ENCODE measurements around the gene UBE2I.

Gene UBE2I

GRCh38 chr16:1356061-1356900, 46.8 kb downstream of the UBE2I start:
- H3K4me3 ChIP-seq (ENCODE audit: low read length) = no peak overlapping the region
- no peak for DNase-seq
- peaks cover 92% of the 10 kb centered on the region for H3K79me2 ChIP-seq (ENCODE audit: low read length)
- TF ChIP-seq CTCF (IDR thresholded peaks at IDR 0.05; ENCODE audit: low read length) = no peak
- TF ChIP-seq EZH2 (optimal IDR thresholded peaks at IDR 0.05; ENCODE audit: low read depth, low read length) = no peak
- no peak for TF ChIP-seq EZH2phosphoT487 (IDR thresholded peaks at IDR 0.05; ENCODE audit: low read length)
- H3K27me3 ChIP-seq (replicated peaks; ENCODE audit: insufficient read depth, low read length) = no peaks in the 10 kb centered on the region
- H3F3A ChIP-seq (ENCODE audit: insufficient read depth, low read length) = 0 out of 2 replicates have a peak, but pooled peaks cover 3% of the 10 kb centered on the region
- no peak overlapping the region for H3K4me2 ChIP-seq (ENCODE audit: low read depth, low read length)
- no peak overlapping the region for H2AFZ ChIP-seq (ENCODE audit: low read length)
- no peak overlapping the region for H3K9ac ChIP-seq (ENCODE audit: low read length)
- H3K27ac ChIP-seq (ENCODE audit: low read length) = no peak overlapping the region
- H4K20me1 ChIP-seq (ENCODE audit: insufficient read depth, low read length) = no peaks in the 10 kb centered on the region; the same call in 1 of the 2 replicates
- no peaks in the 10 kb centered on the region; the same call in 1 of the 2 replicates for H3K36me3 ChIP-seq (replicated peaks; ENCODE audit: insufficient read depth, low read length)
- peaks cover 4% of the 10 kb centered on the region; the same call in 1 of the 2 replicates for H3K4me1 ChIP-seq (ENCODE audit: low read length)
- no peaks in the 10 kb centered on the region for H3K9me3 ChIP-seq (replicated peaks; ENCODE audit: insufficient read depth, low read length)
- H3K9me2 ChIP-seq (replicated peaks; ENCODE audit: insufficient read depth, low read length) = no peaks in the 10 kb centered on the region

- Histone ChIP-seq H3K27ac (ENCODE audit: low read length) (no peak overlapping the region), H3K36me3 (replicated peaks; ENCODE audit: insufficient read depth, low read length) (peaks cover 5% of the 10 kb centered on the region; the same call in 1 of the 2 replicates), H3K4me2 (ENCODE audit: low read depth, low read length) (no peak overlapping the region), H3K4me1 (ENCODE audit: low read length) (no peaks in the 10 kb centered on the region), H3K4me3 (ENCODE audit: low read length) (no peak overlapping the region), H3F3A (ENCODE audit: insufficient read depth, low read length) (0 out of 2 replicates have a peak, but pooled peaks cover 3% of the 10 kb centered on the region), H2AFZ (ENCODE audit: low read length) (no peak overlapping the region), H3K9me3 (replicated peaks; ENCODE audit: insufficient read depth, low read length) (no peaks in the 10 kb centered on the region), H4K20me1 (ENCODE audit: insufficient read depth, low read length) (no peaks in the 10 kb centered on the region; the same call in 1 of the 2 replicates), H3K27me3 (replicated peaks; ENCODE audit: insufficient read depth, low read length) (no peaks in the 10 kb centered on the region), H3K9me2 (replicated peaks; ENCODE audit: insufficient read depth, low read length) (no peaks in the 10 kb centered on the region), H3K79me2 (ENCODE audit: low read length) (peaks cover 93% of the 10 kb centered on the region), H3K9ac (ENCODE audit: low read length) (no peak overlapping the region)
- no peak for DNase-seq
- TF ChIP-seq EZH2 (optimal IDR thresholded peaks at IDR 0.05; ENCODE audit: low read depth, low read length) = no peak
- TF ChIP-seq EZH2phosphoT487 (IDR thresholded peaks at IDR 0.05; ENCODE audit: low read length) = no peak
- TF ChIP-seq CTCF (IDR thresholded peaks at IDR 0.05; ENCODE audit: low read length) = no peak
Observed at GRCh38 chr16:1357906-1358566, 48.6 kb downstream of the UBE2I start.

- no peaks in the 10 kb centered on the region for H3K27me3 ChIP-seq (replicated peaks; ENCODE audit: insufficient read depth, low read length)
- H3F3A ChIP-seq (ENCODE audit: insufficient read depth, low read length) = peaks cover 7% of the 10 kb centered on the region; the same call in 1 of the 2 replicates
- no peak for DNase-seq
- TF ChIP-seq EZH2phosphoT487 (IDR thresholded peaks at IDR 0.05; ENCODE audit: low read length) (no peak), EZH2 (optimal IDR thresholded peaks at IDR 0.05; ENCODE audit: low read depth, low read length) (no peak), CTCF (IDR thresholded peaks at IDR 0.05; ENCODE audit: low read length) (no peak)
- H3K4me2 ChIP-seq (ENCODE audit: low read depth, low read length) = no peak overlapping the region
- no peaks in the 10 kb centered on the region for H3K9me3 ChIP-seq (replicated peaks; ENCODE audit: insufficient read depth, low read length)
- no peak overlapping the region for H3K27ac ChIP-seq (ENCODE audit: low read length)
- peaks cover 82% of the 10 kb centered on the region for H3K79me2 ChIP-seq (ENCODE audit: low read length)
- H3K9me2 ChIP-seq (replicated peaks; ENCODE audit: insufficient read depth, low read length) = no peaks in the 10 kb centered on the region
- H3K36me3 ChIP-seq (replicated peaks; ENCODE audit: insufficient read depth, low read length) = peaks cover 19% of the 10 kb centered on the region
- no peak overlapping the region for H2AFZ ChIP-seq (ENCODE audit: low read length)
- no peak overlapping the region for H3K9ac ChIP-seq (ENCODE audit: low read length)
- H3K4me3 ChIP-seq (ENCODE audit: low read length) = no peak overlapping the region
- H3K4me1 ChIP-seq (ENCODE audit: low read length) = no peaks in the 10 kb centered on the region
- H4K20me1 ChIP-seq (ENCODE audit: insufficient read depth, low read length) = 0 out of 2 replicates have a peak, but pooled peaks cover 6% of the 10 kb centered on the region
Observed at GRCh38 chr16:1361685-1362360, 52.4 kb downstream of the UBE2I start.
